MV-4-11 (cell line): ENCODE measurements around the gene STAT5A.
"Not testable (repeated sequence)": the region's sequence is repeated elsewhere in the genome, so short reads cannot be mapped to it uniquely, and the experiment has no call there.

Source experiments
- DNase-seq: peaks from one replicate; lab custom pipeline; 2025; lab: John Stamatoyannopoulos, UW

STAT5A gene

DNA sequence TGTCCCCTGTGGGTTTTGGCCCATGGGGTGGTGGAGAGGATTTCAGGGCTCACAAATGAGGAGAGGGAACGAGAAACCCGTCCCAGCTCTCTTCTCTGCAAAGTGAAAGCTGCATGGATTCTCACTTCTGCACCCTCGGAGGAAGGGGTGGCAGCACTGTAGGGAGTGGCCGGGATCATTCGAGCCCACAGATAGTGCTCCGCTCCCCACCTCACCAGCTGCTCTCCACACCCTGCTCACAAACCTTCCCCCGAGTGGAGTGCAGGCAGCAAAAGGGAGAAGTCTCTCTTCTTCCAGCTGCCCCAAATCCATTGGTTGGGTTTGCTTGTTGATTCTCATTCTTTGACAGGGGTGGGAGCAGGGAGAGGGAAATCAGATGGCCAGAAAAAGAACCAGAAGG, 20.1 kb downstream of the STAT5A start:
- DNase-seq: no peak

- DNase-seq: no peak
Observed at GRCh38 chr17:42309142-42309541, 20.8 kb downstream of the STAT5A start.

- no peak for DNase-seq
Observed at GRCh38 chr17:42309986-42310786, 21.9 kb downstream of the STAT5A start.

GRCh38 chr17:42310787-42311215, 22.5 kb downstream of the STAT5A start:
- DNase-seq: no peak

- DNase-seq: peak; percentile 80
Observed at GRCh38 chr17:42311240-42312034, 23.1 kb downstream of the STAT5A start.

DNA sequence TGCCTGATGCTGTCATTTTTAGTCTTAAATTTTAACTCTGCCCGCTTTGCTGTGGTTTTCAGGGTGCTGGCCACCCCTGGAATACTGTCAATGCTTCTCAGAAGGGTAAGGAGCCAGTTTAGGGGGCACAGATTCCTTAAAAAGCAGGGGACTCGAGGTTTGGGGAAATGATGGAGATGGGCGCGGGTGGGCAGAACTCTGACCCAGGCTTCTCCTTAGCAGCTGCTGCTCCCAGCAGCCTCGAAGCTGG, 23.7 kb downstream of the STAT5A start:
- no peak for DNase-seq

DNA sequence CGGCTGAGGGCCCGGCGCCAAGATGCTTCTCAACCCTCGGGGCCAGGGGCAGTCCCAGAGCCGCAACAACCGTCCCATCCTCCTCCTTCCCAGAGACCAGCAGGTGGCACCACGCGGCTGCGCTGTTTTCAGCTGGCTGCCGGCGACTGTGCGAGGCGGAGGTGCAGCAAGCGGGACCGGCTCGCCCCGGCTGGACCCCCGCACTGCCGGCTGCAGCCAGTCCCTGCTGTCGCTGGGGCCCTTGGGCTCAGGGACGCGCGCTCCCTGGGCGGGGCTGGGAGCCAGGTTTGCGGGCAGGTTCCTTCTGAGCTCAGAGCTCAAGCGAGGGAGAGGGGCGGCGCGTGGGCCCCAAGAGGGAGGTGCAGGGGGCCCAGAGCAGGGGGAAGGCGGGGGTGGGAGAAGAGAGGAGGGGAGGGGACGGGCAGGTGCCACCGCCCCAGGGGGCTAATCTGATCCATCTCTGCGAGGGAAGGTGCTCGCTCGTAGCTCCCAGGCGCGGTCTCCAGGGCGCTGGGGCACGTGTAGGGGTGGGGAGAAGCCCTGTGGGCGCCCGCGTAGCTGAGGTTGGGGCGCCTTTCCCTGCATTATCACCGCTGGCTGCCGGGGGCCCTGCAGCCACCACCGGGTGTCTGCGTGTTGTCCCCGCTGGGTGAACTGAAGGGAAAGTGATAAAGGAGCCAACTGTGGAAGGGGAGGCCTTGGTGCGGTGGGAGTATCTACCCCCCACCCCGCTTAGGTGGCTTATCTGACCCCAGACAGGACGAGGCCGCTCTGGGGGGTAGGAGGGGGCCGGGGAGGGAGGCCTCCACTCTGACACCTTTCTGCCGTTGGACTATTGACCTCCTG, 24.2 kb downstream of the STAT5A start:
- peak; percentile 51 for DNase-seq

DNA sequence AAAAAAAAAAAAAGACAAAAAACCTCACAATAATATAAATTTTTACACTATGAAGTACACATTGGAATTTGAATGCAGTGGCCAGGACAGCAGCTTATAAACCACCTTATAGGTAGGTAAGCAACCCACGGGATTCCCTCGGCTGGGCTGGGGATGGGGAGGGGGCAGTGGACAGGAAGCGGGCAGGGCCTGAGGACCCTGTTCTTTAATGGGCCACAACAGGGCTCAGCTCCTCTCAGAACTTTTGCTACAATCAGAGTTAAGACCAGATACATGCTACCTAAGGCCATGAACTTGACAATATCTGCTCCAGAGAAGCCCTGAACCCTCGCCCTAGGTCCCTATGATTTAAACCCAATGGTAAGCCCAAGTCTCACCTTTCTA, 25.1 kb downstream of the STAT5A start:
- no peak for DNase-seq

GRCh38 chr17:42313773-42314566, 25.7 kb downstream of the STAT5A start:
- no peak for DNase-seq

- peak; percentile 41 for DNase-seq
Observed at GRCh38 chr17:42315402-42316156, 27.3 kb downstream of the STAT5A start.

- no peak for DNase-seq
Observed at GRCh38 chr17:42316755-42317154, 28.5 kb downstream of the STAT5A start.

- DNase-seq: no peak
Observed at GRCh38 chr17:42317266-42317845, 29.1 kb downstream of the STAT5A start.

- not testable (repeated sequence) for DNase-seq
Observed at GRCh38 chr17:42317967-42318366, 29.7 kb downstream of the STAT5A start.

DNA sequence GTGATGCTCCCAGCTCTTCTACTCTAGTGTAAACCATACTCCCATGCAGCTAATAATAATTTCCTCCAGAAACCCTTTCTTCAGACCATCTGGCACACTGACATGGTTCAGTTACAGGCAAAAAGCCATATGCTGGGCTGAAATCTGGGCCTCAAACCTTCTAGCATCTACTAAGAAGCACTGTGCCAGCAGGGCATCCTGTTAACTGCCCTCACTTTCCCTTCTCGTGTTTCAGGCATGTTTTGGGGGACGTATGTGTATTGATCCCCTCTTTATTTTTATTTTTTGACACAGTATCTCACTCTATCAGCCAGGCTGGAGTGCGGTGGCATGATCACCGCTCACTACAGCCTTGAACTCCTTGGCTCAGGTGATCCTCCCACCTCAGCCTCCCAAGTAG, 33.3 kb downstream of the STAT5A start:
- DNase-seq: no peak

- DNase-seq: peak; percentile 86
Observed at GRCh38 chr17:42322382-42323267, 34.3 kb downstream of the STAT5A start.

DNA sequence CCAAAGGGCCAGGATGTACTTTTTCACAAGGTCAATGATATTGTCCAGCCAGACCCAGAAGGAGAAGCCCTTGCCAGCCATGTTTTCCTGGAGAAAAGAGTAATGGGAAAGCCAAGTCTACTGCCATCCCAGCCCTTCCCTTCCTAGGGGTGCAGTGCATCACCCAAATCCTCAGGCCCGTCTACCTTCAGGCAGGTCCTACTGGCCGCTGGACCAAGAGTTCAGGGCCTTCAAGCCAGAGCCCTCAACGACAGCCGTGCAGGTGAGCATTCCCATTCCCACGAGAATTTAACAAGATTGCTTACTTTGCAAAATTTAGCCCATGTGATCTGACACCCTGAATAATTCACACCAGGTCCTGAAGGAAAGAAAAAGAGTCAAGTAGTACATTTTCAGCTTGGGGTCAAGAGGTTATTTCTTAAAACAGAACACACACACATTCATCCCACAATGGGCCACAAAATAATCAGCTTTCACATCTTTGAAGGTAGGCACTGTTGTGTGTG, 35.0 kb downstream of the STAT5A start:
- no peak for DNase-seq

DNA sequence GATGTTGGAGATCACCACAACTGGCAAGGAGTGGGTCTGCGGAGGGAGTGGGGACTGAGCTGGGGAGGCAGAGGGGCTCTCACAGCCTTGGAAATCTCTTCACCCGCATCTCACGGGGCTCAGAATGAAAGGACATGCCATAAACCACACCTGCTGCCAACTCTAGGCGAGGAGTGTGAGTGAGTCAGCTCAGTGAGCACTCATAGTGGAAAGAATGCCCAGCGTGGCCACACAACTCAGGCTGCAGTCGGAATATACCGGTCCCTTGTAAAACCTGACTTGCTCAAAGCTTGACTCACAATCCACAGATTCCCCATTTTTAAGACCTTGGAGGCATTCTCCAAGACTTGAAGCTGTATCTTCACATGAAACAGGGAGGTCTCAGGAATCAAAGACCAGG, 36.7 kb downstream of the STAT5A start:
- DNase-seq: no peak

- no peak for DNase-seq
Observed at GRCh38 chr17:42329025-42329976, 41.0 kb downstream of the STAT5A start.
